Mucosa of gallbladder (tissue), 1 donor: ENCODE measurements around the gene PDCD1LG2. TPM values are rescaled to one million over a fixed set of nuclear protein-coding genes. Genes with fewer than 3 reads are reported as not detected.
"Not testable (repeated sequence)": the region's sequence is repeated elsewhere in the genome, so short reads cannot be mapped to it uniquely, and the experiment has no call there.

Experiments
- DNase-seq: peaks from one replicate; pipeline ENCODE4 v3.0.0-alpha.2; 2020; ENCODE audit warnings: low spot score
- total RNA-seq: library from RNA; stranded (reverse); gene quantifications from one replicate; pipeline ENCODE4 v1.2.1, GENCODE V29; 2021
- donor health status: DM: no; HTN: no; CAD: no.

PDCD1LG2 gene
- total RNA-seq, 1 donor from 2014 or later = 0.95 TPM

DNA sequence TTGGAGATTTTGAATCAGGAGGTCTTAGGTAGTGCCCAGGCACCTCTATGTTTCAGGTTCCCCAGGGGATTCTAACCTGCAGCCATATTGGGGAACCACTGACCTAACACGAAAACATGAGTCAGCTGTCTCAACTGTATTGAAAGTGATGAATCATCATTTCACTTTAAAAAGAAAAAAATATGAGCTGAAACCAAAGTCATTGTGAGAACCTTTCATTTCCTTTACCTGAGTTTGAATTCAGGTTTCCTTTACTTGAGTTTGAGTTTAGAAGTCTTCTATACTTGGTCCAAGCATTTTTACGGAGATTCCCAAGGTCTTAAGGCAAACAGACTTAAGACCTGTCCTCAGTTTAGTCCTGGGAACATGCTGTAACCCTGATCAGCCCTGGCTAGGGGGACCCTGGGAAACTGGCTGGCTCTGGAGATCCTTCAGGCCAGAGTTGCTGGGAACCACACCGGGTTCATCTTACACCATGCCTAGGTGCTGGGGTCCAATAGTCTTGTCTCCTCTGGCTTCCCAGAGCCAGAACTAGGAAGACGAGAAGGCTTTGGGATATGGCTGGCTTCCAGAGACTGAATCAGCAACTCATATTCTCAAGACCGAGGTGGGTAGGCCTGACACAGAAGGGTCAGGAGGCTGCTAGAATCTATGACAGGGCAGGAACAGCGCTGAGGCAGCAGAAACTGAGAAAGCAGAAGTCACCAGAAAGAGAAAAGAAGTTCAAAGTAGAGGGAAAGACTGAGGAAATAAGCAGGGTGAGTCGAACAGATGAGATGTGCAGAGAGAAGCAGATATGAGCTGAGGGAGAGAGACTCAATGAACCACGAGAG, 16.4 kb upstream of the PDCD1LG2 start:
- peak; percentile 40 for DNase-seq

DNA sequence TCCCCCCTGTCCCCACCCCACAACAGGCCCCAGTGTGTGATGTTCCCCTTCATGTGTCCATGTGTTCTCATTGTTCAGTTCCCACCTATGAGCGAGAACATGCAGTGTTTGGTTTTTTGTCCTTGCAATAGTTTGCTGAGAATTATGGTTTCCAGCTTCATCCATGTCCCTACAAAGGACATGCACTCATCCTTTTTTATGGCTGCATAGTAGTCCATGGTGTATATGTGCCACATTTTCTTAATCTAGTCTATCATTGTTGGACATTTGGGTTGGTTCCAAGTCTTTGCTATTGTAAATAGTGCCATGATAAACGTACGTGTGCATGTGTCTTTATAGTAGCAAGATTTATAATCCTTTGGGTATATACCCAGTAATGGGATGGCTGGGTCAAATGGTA, 15.6 kb upstream of the PDCD1LG2 start:
- DNase-seq = not testable (repeated sequence)

DNA sequence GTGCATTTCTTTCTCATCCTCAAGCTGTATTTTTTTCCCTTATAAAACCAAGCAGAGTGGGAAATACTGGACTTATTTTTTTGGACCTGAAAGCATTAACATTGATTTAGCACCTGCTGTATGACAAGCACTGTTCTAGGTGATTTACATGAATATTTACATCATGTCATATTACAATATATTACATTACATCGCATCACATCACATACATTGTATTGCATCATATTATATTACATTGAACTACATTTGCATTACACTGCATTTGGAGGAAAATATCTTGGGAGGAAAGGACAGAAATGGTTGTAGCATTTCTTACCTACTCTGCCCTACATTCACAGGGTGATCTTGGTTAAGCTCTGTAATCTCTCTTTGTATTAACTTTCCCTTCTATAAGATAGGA, 11.2 kb upstream of the PDCD1LG2 start:
- no peak for DNase-seq

DNA sequence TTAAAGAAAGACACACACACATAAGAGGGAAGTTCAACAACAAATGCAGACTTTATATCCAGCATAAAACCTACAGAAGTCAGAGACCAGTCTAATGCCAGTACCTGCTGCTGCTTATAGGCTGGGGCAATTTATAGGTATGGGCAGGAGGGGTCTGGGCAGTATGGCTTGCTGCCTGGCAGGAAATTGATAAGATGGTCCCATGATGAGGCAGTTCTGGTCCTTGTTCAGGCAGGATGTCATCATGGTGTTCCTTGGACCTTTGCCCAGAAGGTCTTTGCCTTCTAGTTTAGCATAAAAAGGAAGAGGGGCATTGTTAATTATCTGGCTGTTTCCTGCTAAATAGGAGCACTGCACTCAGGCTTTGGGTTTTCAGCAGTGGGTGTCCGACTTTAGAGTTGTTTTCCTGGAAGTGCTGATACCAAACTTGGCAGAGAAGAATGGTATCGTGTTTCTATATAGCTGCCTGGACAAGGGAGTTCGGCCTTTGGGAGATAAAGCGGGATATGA, 10.4 kb upstream of the PDCD1LG2 start:
- peak; percentile 32 for DNase-seq

DNA sequence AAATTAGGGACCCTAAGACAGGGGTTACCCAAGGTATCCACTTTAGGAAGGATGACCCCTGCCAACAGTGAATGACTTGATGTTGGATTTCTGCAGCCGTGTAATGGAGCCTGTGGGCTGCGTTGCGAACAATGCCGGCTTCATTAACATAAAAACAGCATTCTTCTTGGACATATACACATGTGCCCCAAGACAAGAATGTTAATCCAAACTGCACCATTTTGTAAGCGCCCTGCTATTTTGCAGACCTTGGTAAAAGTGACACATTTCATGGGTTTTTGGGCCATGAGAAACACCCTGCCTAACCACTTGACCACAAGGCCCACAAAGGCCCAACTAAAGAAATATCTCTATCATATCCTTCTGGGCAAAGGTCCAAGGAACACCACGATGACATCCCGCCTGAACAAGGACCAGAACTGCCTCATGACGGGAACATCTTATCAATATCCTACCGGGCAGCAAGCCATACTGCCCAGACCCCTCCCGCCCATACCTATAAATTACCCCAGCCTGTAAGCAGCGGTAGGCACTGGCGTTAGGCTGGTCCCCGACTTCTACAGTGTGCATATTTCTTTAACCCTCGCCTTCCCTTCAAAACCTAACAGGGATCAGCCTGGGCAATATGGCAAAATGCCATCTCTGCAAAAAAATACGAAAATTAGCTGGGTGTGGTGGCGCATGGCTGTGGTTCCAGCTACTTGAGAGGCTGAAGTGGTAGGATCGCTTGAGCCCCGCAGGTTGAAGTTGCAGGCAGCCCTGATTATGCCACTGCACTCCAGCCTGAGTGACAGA, 9.7 kb upstream of the PDCD1LG2 start:
- DNase-seq = peak; percentile 28

DNA sequence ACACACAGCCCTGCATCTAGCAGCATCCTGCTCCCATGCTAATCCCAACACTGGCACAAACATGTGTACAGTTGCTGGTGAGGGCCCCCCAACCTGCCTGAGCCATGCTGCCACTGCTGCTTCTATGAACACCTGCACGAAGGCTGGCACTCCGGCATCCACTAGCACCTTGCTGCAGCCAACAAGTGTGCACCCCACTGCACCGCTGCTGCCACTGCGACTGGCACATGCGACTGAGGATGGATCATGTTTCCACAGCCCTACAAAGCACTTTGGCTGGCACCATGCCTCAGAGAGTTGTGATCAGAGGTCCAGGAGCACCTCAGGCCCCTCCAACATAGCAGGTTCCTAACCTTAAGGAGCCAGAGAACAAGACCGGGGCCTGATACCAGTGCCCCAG, 7.8 kb upstream of the PDCD1LG2 start:
- no peak for DNase-seq

DNA sequence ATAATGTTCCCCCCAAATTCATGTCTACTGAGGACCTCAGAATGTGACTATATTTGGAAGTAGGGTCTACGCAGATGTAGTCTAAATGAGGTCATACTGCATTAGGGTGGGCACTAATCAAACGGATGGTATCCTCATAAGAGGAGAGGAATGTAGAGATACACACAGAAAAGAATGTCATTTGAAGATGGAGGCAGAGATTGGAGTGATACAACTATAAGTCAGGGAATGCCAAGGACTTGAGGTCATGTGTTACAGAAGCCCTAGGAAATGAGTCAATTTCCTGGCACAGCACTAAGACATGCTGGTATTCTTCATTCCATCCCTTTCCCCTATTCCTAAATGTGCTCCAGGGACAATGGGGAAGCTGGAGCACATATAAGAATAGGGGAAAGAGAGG, 758 bp upstream of the PDCD1LG2 start:
- no peak for DNase-seq

DNA sequence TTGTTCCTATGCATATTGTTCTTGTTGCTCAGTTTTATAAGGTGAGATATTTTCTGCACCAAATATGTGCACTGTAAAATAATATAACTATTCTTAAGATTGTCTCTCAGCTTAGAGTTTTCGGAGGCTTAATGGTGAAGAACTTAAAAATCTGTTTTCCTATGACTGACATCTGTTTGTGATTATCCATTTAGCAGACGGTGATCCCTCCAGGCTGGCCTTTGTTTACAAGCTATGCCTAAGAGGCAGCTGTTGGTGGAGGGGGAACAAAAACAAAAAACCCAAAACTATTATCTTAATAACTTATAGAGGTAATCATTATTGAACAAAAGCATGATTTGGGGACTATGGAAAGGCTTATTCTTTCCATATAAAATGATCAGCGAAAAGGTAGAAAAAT, 658 bp downstream of the PDCD1LG2 start:
- no peak for DNase-seq

DNA sequence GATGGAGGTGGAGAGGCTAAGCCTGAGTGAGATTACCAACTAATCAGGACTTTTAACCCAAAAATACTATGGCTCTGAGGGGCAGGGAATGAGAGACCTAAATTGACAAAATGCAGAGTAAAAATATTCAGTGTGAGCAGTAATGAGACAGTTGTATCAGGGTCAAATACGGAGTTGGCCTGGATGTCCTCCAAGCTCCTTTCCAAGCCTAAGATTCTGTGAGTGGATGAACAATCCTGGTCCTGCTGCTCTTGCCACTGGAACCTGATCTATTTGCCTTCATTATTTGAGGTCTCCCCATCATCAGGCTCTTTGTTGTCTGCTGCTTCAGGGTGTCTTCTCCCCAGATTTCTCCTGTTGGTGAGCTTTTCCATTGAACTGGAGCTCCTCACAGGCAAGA, 1.1 kb downstream of the PDCD1LG2 start:
- DNase-seq = no peak

DNA sequence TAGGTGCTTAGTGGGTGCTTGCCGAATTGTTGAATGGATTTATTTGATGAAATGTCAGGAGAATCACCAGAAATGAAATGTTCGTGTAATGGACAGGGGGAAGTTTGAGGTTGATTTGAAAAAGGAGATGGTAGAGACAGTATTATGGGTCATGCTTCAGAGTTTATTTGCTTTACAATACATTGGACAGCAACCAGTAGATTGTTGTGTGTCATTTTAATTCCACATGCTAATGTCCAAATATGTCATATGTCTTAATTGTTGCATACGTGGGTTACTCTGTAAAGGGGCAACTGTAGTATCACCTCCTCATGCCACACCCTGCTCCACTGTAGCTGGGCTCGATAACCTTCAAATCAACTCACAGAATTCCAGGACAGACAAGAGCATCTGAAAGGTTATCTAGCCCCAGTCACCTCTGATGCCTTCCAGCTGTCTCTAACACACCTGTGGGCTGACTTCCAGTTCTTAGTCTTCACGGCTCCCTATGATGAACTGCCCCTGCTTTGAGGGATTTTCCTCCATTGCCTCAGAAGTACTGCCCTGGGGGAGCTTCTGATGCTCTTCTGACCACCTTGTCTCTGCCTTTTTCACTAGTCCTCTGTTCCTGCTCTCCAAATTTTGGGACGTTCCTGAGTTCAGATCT, 1.7 kb downstream of the PDCD1LG2 start:
- DNase-seq = no peak

DNA sequence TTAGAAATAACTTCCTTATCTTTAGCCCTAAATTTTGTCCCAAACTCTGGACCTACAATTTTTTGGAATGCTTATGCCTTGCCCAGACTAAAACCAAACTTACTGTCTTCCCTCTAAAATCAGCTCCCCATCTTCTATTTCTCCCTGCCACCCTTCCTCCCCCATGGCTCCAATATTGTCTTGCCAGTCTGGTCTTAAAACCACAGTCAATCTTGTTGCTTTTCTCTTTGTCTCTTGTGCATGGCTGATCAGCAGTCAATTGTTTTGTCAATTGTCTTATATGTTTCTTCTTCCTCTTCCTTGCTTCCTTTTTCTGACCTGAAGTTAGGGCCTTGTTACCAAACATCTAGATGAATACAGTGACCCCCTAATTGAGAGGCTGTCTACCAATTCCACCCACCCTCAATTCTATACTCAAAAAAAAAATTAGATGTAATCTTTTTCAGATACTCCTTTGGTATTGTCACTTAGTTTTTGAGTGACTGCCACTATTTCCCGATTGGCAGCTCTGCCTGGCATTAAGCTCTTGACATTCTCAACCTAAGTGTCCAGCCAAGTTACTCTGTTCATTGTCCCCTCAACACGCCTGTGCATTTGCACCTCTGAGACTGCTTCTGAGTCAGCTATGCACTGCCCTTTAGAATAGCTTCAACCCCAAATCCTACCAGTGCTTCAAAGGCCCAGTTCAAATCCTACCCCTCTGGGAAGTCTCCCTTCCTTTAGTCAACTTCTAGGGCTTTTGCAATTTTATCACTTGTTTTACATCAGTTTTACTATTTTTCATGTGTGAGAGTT, 2.5 kb downstream of the PDCD1LG2 start:
- no peak for DNase-seq

DNA sequence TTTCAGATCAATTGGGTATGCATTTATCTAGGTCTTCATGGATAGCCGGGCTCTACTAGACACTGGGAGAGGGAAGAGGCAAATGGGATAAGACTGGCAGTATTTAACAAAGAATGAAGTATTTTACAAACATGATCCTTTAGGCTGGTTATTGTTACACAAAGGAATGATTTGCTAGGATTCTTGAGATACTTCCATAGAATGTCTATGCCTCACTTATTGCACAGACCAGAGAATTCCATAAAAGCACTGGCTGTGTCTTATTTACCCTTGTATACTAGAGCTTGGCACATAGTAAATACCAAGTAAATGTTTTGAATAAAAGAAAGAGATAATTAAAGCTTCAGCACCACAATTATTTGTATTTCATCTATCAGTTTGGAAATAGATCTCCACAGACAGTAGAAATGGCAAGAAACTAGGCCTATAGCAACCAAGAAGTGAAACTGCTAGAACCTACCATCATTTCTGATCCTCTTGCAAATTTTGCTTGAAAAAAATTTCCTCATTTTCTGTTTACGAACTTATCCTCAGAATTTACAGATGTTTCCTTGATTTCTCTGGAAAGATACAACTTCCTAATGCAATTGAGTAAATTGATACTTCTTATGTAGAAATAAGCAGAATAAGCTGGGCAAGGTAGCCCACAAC, 3.8 kb downstream of the PDCD1LG2 start:
- no peak for DNase-seq

DNA sequence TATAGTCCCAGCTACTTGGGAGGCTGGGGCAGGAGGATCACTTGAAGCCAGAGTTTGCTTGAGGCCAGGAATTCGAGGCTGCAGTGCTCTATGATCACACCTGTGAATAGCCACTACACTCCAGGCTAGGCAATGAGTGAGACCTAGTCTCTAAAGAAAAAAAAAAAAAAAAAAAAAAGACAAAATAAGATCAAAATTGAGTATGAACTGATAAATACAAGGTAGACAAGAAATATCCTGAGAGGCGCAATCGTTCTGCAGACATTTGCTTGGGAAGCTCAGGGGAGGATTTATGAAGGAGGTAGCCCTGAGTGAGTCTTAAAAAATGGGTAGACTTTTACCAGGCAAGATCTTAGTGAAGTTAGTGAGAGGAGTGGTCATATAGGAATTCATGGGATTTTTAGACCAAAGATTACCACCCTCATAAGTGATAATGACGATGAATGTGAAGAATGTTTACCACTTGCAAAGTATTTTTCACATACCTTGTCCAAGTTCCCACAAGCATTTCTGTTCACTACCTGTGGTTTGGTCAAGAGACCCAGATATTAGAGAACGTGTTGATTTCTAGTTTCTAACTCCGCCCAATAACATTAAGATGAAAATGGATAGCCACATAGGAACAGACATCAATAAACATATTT, 4.4 kb downstream of the PDCD1LG2 start:
- DNase-seq = no peak

DNA sequence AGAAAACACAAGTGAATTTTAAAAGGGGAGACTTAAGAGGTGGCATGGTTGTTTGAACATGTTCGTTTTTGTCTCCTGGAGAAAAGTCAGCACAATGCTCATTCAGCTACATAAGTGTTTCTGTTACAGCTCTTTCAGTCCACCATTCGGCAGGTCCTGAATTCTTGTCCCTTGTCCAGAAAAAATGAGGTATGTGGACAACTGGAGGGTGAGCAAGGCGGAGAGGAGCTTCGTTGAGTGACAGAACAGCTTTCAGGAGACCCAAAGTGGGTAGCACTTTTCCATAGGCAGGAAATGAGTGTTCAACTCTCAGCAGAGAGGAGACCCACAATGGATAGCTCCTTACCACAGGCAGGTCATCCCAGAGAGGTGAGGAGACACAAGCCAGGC, 4.9 kb downstream of the PDCD1LG2 start:
- DNase-seq = no peak

DNA sequence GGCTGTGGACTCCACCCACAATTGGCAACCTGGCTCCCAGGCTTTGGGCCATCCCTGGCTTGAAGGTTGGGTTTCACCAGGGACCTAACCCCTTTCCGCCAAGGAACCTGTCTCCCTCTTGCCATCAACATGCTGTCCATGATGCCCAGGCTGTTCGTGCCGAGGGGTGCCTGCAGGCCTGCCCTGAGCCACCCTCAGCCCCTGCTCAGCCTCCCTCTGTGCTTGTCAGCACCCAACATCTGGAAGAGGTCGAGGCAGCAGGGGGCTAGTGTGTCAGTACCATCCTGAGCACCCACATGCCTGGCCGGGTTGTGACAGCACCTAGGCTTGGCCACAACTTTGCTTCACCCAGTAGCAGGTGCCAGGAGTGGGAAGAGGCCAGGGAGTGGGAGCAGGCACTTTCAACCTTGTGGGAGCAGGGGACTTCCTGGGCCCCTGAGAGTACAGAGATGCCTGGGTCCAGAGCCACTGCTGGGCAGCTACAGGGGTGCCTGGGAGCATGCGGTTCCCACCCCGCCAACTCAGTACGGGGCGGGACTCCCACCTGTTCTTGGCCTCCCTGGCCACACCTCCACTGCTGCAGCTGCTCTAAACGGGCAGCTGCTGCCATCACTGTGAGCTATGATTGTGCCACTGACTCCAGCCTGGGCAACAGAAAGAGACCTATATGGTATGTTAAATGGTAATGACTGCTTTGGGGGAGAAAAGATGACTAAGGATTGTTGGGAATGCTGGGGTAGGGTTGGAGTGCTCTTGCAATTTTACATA, 6.3 kb downstream of the PDCD1LG2 start:
- DNase-seq = no peak

DNA sequence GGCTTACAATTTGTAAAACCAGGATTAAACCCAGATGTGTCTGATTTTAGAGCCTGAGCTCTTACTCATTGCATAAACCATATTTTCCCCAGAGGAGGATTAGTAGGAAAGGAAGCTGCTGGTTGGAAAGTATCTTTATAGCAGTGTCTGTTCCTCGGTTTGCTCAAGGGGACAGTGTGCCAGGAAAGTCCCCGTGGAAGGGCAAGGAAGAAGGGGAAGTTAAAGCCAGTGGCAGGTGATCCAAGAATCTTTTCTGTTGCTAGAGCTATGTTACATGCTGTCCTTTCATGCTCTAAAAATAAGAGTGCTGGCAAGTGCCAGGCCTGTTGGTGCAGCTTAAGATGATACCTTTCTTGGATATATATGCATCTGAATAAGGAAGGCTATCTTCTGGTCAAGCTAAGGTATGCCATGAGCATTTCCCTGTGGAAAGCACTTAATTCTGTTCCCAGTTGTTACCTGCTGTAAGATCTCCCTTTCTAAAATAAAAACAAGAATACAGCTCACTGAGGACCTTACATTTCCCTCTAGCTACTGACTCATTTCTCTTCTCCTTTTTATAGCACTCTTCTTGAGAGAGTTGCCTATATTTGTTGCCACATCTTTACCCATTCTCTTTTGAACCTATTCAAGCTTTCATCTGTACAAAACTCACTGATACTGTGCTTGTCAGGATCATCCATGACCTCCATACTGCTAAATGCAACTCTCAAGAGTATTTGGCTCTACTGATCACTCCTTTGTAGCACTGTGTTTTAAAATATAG, 8.0 kb downstream of the PDCD1LG2 start:
- no peak for DNase-seq

DNA sequence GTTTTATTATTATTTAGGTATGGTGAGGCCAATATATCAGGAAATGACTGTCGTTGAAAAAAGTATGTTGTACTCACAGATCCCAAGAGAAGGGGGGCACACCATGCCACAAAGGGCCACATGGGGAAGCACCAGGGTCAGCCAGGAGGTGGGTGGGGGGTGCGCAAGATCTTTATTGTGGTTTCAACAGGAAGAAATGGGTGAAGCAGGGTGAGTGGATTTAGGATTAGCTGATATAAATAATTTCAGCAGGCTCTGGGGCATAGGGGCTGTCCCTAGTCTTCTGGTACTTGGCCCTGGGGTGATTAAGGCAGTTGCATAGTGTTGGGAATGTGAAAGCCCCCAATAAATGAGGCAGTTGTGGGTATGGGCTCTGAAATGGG, 8.6 kb downstream of the PDCD1LG2 start:
- DNase-seq = no peak

DNA sequence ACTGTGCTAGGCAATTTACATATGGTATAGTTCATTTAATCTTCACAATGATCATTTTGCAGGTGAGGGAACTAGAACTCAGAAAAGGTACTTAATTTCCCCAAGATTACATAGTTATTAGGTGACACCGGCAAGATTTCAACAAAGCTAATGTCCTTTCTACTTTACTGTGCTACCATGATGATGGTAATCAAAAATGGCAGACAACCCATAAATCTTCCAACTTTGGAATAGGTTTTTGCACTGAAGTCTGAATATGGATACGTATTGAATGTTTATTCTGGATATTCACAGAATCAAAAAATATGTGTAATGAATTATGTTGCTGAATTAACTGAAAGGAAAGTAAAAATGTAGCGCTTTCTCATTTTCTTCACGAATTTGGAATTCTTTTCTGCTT, 13.8 kb downstream of the PDCD1LG2 start:
- DNase-seq = no peak

DNA sequence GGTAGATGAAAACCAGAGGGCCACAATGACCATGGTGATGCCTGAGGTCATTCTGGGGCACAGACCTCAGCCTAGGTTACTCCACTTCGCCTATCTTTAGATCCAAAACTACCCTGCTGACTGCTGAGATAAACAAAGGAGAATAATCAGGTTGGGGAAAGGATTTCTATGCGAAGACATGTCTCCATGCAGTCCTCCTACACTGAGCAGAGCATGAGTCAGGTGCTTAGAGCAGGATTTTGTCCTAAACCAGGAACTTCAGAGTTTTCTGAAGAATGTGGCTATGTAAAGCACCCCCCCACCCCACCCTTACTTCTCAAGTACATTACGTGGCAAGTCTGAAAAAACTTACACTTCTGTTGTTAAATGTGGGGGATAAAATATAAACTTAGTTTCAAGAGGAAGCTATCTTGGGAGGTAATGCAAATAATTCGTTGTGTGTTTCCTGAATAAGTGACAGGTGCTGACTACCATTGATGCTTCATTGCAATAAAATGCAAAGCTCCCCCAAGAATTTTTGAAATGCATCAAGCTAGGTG, 19.4 kb downstream of the PDCD1LG2 start:
- DNase-seq = no peak
